ENCODE measurements around the gene DYNC1H1.

Gene DYNC1H1

GRCh38 chr14:102035914-102036313 is 71.5 kb downstream of the DYNC1H1 start:
- DNase-seq (ENCODE audit: low spot score): no peak

- no peak for DNase-seq (ENCODE audit: low spot score)
These were observed 73.3 kb downstream of the DYNC1H1 start for GRCh38 chr14:102037686-102038085.

GRCh38 chr14:102039157-102039556 is 74.8 kb downstream of the DYNC1H1 start:
- DNase-seq (ENCODE audit: low spot score): no peak

GRCh38 chr14:102040153-102040552 is 75.8 kb downstream of the DYNC1H1 start:
- no peak for DNase-seq (ENCODE audit: low spot score)

GRCh38 chr14:102042699-102043098 is 78.3 kb downstream of the DYNC1H1 start:
- DNase-seq (ENCODE audit: low spot score): no peak

GRCh38 chr14:102043251-102044025 is 79.1 kb downstream of the DYNC1H1 start:
- DNase-seq (ENCODE audit: low spot score): no peak

GRCh38 chr14:102044566-102044965 is 80.2 kb downstream of the DYNC1H1 start:
- DNase-seq (ENCODE audit: low spot score): no peak

GRCh38 chr14:102046337-102047278 is 82.2 kb downstream of the DYNC1H1 start:
- no peak for DNase-seq (ENCODE audit: low spot score)

GRCh38 chr14:102047808-102048540 is 83.6 kb downstream of the DYNC1H1 start:
- DNase-seq (ENCODE audit: low spot score): no peak

- DNase-seq (ENCODE audit: low spot score): no peak
These were observed 85.1 kb downstream of the DYNC1H1 start for GRCh38 chr14:102049258-102050025.

- no peak for DNase-seq (ENCODE audit: low spot score)
These were observed 85.6 kb downstream of the DYNC1H1 start for GRCh38 chr14:102050026-102050405.

GRCh38 chr14:102050625-102051024 is 86.3 kb downstream of the DYNC1H1 start:
- no peak for DNase-seq (ENCODE audit: low spot score)

- no peak for DNase-seq (ENCODE audit: low spot score)
These were observed 88.1 kb downstream of the DYNC1H1 start for GRCh38 chr14:102052522-102052921.

- no peak for DNase-seq (ENCODE audit: low spot score)
These were observed 91.0 kb downstream of the DYNC1H1 start for GRCh38 chr14:102055181-102055901.

GRCh38 chr14:102056694-102057442 is 92.5 kb downstream of the DYNC1H1 start:
- DNase-seq (ENCODE audit: low spot score): no peak

GRCh38 chr14:102057480-102058114 is 93.2 kb downstream of the DYNC1H1 start:
- no peak for DNase-seq (ENCODE audit: low spot score)

- DNase-seq (ENCODE audit: low spot score): no peak
These were observed 93.8 kb downstream of the DYNC1H1 start for GRCh38 chr14:102058146-102058545.

- no peak for DNase-seq (ENCODE audit: low spot score)
These were observed 94.6 kb downstream of the DYNC1H1 start for GRCh38 chr14:102058961-102059360.

- peak; percentile 77 for DNase-seq (ENCODE audit: low spot score)
These were observed 98.9 kb downstream of the DYNC1H1 start for GRCh38 chr14:102063109-102063807.
